Fibroblast of pulmonary artery (primary cell): ENCODE results near the gene EXOC6B.
A peak's percentile ranks its signal among the peaks of the same experiment; 100 is the strongest.

Experiments used
- DNase-seq: peaks from one replicate; pipeline ENCODE4 v3.0.0-alpha.2; 2010; ENCODE audit warnings: low read depth
- H3K4me3 ChIP-seq: replicated peaks from 2 replicates; pipeline ENCODE4 v1.5.1; 2011; ENCODE audit warnings: low read depth, mild to moderate bottlenecking, control low read depth, low read length, moderate library complexity
- CTCF ChIP-seq: IDR thresholded peaks from 2 replicates; pipeline ENCODE4 v1.5.1; 2011; ENCODE audit warnings: mild to moderate bottlenecking, control low read depth, low read length, inconsistent platforms; ENCODE audit errors: missing control alignments

The EXOC6B gene

GRCh38 chr2:72325592-72326422, 500.0 kb downstream of the EXOC6B start:
- peak; percentile 81 for TF ChIP-seq CTCF
- peak; percentile 28 for DNase-seq
- no peak overlapping the region for H3K4me3 ChIP-seq

GRCh38 chr2:72316774-72317173, 509.1 kb downstream of the EXOC6B start:
- H3K4me3 ChIP-seq, result no peak overlapping the region
- TF ChIP-seq CTCF, result no peak
- no peak for DNase-seq

DNA sequence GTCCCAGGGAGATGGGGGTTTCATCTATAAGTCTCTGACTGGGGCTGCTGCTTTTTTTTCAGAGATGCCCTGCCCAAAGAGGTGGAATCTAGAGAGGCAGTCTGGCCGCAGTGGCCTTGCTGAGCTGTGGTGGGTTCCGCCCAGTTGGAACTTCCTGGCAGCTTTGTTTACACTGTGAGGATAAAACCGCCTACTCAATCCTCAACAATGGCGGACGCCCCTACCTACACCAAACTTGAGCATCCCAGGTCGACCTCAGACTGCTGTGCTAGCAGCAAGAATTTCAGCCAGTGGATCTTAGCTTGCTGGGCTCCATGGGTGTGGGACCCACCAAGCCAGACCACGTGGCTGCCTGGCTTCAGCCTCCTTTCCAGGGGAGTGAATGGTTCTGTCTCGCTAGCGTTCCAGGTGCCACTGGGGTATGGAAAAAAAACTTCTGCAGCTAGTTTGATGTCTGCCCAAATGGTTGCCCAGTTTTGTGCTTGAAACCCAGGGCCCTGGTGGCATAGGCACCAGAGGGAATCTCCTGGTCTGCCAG, 525.6 kb downstream of the EXOC6B start:
- no peak for TF ChIP-seq CTCF
- no peak overlapping the region for H3K4me3 ChIP-seq
- no peak for DNase-seq

DNA sequence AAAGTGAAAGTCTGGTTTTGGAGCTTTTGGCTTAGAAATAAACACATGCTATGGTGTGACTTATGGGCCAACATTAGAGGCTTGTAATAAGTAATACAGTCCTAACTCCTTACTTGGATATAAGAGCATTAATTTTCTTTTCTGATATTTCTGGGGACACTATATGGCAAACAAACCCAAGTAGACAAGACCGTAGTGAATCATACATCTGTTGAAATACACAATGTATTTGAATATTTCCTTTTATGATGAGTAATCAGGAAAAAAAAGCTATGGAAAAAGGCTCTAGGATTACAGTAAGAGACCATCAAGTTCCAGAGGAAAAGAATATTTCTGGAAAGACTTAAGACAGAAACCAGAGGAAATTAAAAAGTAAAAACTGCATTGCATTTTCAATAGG, 532.2 kb downstream of the EXOC6B start:
- no peak for TF ChIP-seq CTCF
- DNase-seq, result peak; percentile 66
- no peak overlapping the region for H3K4me3 ChIP-seq

DNA sequence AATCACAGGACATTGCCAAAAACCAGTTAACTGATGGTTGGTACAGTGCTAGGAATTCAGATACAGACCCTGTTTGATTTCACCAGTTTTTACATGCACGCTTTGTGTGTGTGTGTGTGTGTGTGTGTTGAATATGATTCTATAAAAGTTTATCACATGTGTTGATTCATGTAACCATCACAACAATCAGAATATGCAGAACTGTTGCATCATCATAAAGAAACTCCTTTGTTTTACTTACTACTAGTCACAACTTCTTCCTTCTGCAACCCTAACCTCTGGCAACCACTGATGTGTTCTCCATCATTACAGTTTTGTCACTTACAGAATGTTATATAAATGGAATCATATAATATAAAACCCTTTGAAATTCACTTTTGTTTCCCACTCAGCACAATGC, 533.4 kb downstream of the EXOC6B start:
- no peak overlapping the region for H3K4me3 ChIP-seq
- DNase-seq, result peak; percentile 80
- TF ChIP-seq CTCF, result no peak

- DNase-seq, result peak; percentile 45
- H3K4me3 ChIP-seq, result no peak overlapping the region
- no peak for TF ChIP-seq CTCF
Observed at GRCh38 chr2:72291059-72291458, 534.8 kb downstream of the EXOC6B start.

- no peak for DNase-seq
- TF ChIP-seq CTCF, result no peak
- H3K4me3 ChIP-seq, result no peak overlapping the region
Observed at GRCh38 chr2:72289736-72290135, 536.1 kb downstream of the EXOC6B start.
